HAP-1 (cell line): Measurements from ENCODE around the gene VDAC2.

Experiments
- DNase-seq, 2 experiments: peaks; one replicate each; pipeline ENCODE4 v3.0.0-alpha.2; 2016 to 2020; ENCODE audit warnings: low spot score in 2 of 2
- H3K27me3 ChIP-seq: fragments of 250-450 bp; sonication (Bioruptor Pico); 2 replicates; pipeline ENCODE4 v1.5.1; 2020; ENCODE audit warnings: low read depth, mild to moderate bottlenecking, moderate library complexity
- H3K36me3 ChIP-seq: fragments of 250-450 bp; sonication (Bioruptor Pico); replicated peaks from 2 replicates; pipeline ENCODE4 v1.5.1; 2020; ENCODE audit warnings: mild to moderate bottlenecking
- H3K4me1 ChIP-seq: fragments of 250-450 bp; sonication (Bioruptor Pico); 2 replicates; pipeline ENCODE4 v1.5.1; 2020; ENCODE audit warnings: mild to moderate bottlenecking
- H3K4me3 ChIP-seq: fragments of 250-450 bp; sonication (Bioruptor Pico); 2 replicates; pipeline ENCODE4 v1.5.1; 2020; ENCODE audit warnings: mild to moderate bottlenecking, moderate library complexity
- H3K9me3 ChIP-seq: fragments of 250-450 bp; sonication (Bioruptor Pico); 2 replicates; pipeline ENCODE4 v1.5.1; 2020; ENCODE audit warnings: mild to moderate bottlenecking, moderate library complexity
- in situ Hi-C: fragments of 300-500 bp; cut with MboI; formaldehyde crosslinking; loops from 3 replicates; pipeline ENCODE4 v1.14.3; 2020; ENCODE audit warnings: low sequenced_read_pairs, inconsistent platforms, mixed read lengths

Gene VDAC2

GRCh38 chr10:75263806-75264205 is 53.2 kb downstream of the VDAC2 start:
- Histone ChIP-seq H3K36me3 (no peaks in the 10 kb centered on the region), H3K9me3 (no peaks in the 10 kb centered on the region), H3K27me3 (no peaks in the 10 kb centered on the region), H3K4me1 (no peaks in the 10 kb centered on the region), H3K4me3 (no peak overlapping the region)
- DNase-seq = no peak
- in situ Hi-C loops = no loop called here

- Histone ChIP-seq H3K4me3 (no peak overlapping the region), H3K36me3 (no peaks in the 10 kb centered on the region), H3K4me1 (no peaks in the 10 kb centered on the region), H3K9me3 (no peaks in the 10 kb centered on the region), H3K27me3 (no peaks in the 10 kb centered on the region)
- in situ Hi-C loops = no loop called here
- no peak for DNase-seq
Observed at GRCh38 chr10:75265856-75266255, 55.3 kb downstream of the VDAC2 start.

GRCh38 chr10:75266945-75267344 is 56.3 kb downstream of the VDAC2 start:
- no peak for DNase-seq
- in situ Hi-C loops = no loop called here
- no peak overlapping the region for H3K4me3 ChIP-seq
- H3K4me1 ChIP-seq = no peaks in the 10 kb centered on the region
- H3K9me3 ChIP-seq = no peaks in the 10 kb centered on the region
- no peaks in the 10 kb centered on the region for H3K36me3 ChIP-seq
- H3K27me3 ChIP-seq = no peaks in the 10 kb centered on the region

- in situ Hi-C loops = no loop called here
- Histone ChIP-seq H3K27me3 (no peaks in the 10 kb centered on the region), H3K9me3 (no peaks in the 10 kb centered on the region), H3K4me1 (no peaks in the 10 kb centered on the region), H3K36me3 (no peaks in the 10 kb centered on the region), H3K4me3 (no peak overlapping the region)
- DNase-seq = no peak
Observed at GRCh38 chr10:75269605-75270004, 59.0 kb downstream of the VDAC2 start.

- H3K27me3 ChIP-seq = no peaks in the 10 kb centered on the region
- no peak for DNase-seq
- no peak overlapping the region for H3K4me3 ChIP-seq
- no peaks in the 10 kb centered on the region for H3K36me3 ChIP-seq
- H3K9me3 ChIP-seq = no peaks in the 10 kb centered on the region
- no peaks in the 10 kb centered on the region for H3K4me1 ChIP-seq
- in situ Hi-C loops = no loop called here
Observed at GRCh38 chr10:75272094-75272493, 61.5 kb downstream of the VDAC2 start.

- H3K36me3 ChIP-seq = no peaks in the 10 kb centered on the region
- H3K4me1 ChIP-seq = no peaks in the 10 kb centered on the region
- H3K27me3 ChIP-seq = no peaks in the 10 kb centered on the region
- DNase-seq = no peak
- H3K9me3 ChIP-seq = no peaks in the 10 kb centered on the region
- no peak overlapping the region for H3K4me3 ChIP-seq
- in situ Hi-C loops = no loop called here
Observed at GRCh38 chr10:75272896-75273295, 62.3 kb downstream of the VDAC2 start.

- Histone ChIP-seq H3K4me1 (no peaks in the 10 kb centered on the region), H3K4me3 (no peak overlapping the region), H3K27me3 (no peaks in the 10 kb centered on the region; the same call in 1 of the 2 replicates), H3K9me3 (no peaks in the 10 kb centered on the region), H3K36me3 (no peaks in the 10 kb centered on the region)
- in situ Hi-C loops = no loop called here
- DNase-seq = no peak
Observed at GRCh38 chr10:75276069-75276872, 65.7 kb downstream of the VDAC2 start.

- Histone ChIP-seq H3K36me3 (no peaks in the 10 kb centered on the region), H3K27me3 (peaks cover 4% of the 10 kb centered on the region; the same call in 1 of the 2 replicates), H3K9me3 (no peaks in the 10 kb centered on the region), H3K4me1 (no peaks in the 10 kb centered on the region), H3K4me3 (no peak overlapping the region)
- in situ Hi-C loops = no loop called here
- DNase-seq = no peak
Observed at GRCh38 chr10:75280236-75280635, 69.6 kb downstream of the VDAC2 start.
